GM19328 (cell line): Measurements from ENCODE around the gene ARPC3.
"Not testable (repeated sequence)": the region's sequence is repeated elsewhere in the genome, so short reads cannot be mapped to it uniquely, and the experiment has no call there.

Source experiments
- ATAC-seq: cut with Tn5 transposase; IDR thresholded peaks from one replicate; pipeline ENCODE4 v1.9.1; 2021; ENCODE audit warnings: mild to moderate bottlenecking, moderate library complexity; ENCODE audit not compliant: unreplicated experiment

Gene ARPC3

DNA sequence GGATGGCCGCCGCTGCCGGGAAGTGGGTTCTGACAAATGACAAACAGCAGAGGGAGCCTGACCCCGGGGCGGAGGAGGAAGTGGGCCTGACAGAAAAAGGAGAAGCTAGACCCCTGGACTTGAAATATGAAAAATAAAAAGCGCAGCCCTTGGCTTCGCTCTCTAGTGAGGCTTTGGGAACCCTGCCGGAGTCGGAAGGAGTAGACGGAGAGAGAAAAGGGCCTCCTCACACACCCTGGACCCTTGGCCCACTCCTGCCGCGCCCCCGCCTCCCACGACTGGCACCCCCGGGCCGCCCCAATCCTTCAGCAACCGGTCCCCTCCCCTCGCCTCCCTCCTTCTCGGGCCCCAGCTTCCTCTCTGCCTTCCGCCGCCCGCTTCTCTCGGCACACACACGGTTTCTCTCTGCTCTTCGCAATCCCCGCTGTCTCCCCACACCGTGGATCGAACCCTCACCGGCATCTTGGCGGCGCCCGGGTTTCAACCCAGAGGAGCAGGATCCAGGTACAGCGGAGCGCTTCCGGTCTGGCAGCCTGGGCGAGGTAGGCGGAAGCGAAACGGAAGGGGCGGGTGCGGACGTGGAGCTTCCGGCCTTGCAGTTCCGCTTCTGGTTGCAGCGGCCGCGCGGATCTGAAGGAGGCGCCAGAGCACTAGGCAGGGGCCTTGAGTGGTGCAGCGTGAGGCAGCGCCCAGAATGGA, at the start of gene ARPC3:
Gene ARPC3 (minus strand): TSS at position 539 of the 699 bp plus-strand sequence. CDS start 77 bp downstream, at position 462.
- ATAC-seq = peak; percentile 93

- no peak for ATAC-seq
These were observed 49.0 kb upstream of the ARPC3 start for GRCh38 chr12:110498984-110499706.

DNA sequence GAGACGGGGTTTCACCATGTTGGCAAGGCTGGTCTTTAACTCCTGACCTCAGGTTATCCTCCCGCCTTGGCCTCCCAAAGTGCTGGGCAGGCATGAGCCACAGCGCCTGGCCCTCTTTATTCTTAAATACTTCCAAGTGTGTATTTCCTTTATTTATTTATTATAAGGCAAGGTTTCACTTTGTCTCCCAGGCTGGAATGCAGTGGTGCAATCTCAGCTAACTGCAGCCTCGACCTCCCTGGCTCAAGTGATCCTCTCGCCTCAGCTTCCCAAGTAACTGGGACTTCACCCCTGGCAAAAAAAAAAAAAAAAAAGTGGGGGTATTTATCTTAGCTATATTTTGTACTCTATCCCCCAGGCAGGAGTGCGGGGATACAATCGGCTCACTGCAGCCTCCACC, 25.3 kb upstream of the ARPC3 start:
- ATAC-seq = no peak

DNA sequence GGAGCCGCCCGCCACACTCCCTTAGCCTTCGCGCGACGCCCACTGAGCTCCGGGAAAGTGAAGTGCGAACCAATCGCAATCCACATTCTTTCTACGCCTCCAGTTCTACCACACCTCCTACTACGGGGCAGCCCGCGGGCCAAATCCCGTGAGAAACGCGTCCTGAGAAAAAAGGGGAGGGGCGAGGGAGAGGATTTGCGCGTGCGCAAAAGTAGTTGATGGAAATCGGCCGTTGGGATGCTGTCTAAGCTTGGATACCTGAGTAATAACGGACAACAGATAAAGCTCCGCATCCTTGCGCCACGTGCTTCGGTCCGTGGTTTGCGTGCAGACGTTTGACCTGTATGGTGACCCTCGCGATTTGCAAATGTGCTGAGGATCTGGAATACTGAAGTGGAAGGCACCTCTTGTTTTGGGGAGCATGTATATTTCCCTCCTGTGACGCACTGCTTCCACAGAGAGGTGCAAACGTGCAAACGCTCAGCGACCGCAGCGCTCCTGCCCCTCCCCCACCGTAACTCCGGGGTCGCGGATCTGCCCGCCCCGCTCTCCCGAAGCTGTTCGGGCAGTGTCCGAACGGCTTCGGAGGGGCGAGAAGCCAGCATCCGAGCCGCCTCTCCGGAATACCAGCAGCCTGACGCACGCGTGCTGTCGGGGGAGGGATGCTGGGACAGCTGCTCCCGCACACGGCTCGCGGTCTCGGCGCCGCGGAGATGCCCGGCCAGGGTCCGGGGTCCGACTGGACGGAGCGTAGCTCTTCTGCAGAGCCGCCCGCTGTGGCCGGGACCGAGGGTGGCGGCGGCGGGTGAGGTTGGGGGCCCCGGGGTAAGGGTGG, 18.3 kb upstream of the ARPC3 start, which contains the start of the genes FAM216A and GPN3:
Gene FAM216A (plus strand): TSS at position 632 of the 835 bp plus-strand sequence. CDS start 31 bp downstream, at position 663.
Gene GPN3 (minus strand): TSS at position 44 of the 835 bp plus-strand sequence. CDS start 54 bp downstream, outside the sequence.
- ATAC-seq = peak; percentile 70

GRCh38 chr12:110467847-110468213, 17.7 kb upstream of the ARPC3 start:
- ATAC-seq = no peak

DNA sequence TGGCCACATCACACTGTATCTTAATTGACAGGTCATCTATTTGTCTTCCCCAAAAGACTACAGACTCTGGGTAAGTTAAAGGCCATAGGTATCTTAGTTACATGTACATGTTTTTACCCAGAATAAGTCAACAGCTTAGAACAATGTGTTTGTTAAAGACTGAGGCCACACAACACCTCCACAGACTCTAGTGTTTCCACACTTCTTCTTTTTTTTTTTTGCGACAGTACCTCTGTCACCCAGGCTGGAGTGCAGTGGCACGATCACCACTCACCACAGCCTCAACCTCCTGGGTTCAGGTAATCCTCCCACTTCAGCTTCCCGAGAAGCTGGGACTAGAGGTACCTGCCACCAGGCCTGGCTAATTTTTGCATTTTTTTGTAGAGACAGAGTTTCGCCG, 16.7 kb upstream of the ARPC3 start:
- ATAC-seq = no peak

- ATAC-seq = not testable (repeated sequence)
These were observed 15.6 kb upstream of the ARPC3 start for GRCh38 chr12:110465765-110466164.

DNA sequence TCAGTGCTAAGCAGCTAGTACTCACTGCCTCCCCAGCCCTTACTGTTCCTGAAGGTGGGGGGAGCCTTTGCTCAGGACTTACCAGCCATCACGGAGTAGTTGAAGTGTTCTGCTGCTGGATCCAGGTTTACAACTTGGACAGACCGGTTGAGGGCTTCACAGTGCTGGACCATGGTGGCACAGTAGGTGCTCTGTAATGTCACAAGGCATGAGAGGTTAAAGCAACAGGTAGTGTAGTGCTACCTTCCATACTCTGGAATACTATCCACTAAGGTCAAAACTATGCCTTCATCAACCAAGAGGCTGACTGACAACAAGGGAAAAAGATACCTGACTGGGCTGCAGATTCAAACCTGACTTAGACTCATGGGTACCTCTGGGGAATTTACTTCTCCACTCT, 14.9 kb upstream of the ARPC3 start:
- ATAC-seq = no peak

GRCh38 chr12:110461189-110461588, 11.1 kb upstream of the ARPC3 start:
- ATAC-seq = not testable (repeated sequence)

DNA sequence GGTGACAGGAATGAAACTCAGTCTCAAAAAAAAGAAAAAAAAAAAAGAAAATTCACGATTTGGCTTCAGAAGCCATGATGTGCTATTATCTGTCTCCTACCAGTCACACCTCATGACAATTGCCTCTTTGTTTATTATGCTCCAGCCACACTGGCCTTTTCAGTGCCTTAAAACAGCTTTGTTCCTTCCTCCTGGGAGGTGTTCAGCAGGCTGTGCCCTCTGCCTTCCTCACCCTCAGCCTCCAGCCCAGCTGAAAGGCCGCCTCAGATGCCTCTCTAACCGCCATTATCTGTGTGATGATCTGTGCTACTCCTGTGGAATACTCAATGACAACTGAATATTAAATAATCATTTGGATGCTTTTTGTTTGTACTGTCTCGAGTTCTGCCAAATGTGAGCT, 8.6 kb upstream of the ARPC3 start:
- no peak for ATAC-seq

DNA sequence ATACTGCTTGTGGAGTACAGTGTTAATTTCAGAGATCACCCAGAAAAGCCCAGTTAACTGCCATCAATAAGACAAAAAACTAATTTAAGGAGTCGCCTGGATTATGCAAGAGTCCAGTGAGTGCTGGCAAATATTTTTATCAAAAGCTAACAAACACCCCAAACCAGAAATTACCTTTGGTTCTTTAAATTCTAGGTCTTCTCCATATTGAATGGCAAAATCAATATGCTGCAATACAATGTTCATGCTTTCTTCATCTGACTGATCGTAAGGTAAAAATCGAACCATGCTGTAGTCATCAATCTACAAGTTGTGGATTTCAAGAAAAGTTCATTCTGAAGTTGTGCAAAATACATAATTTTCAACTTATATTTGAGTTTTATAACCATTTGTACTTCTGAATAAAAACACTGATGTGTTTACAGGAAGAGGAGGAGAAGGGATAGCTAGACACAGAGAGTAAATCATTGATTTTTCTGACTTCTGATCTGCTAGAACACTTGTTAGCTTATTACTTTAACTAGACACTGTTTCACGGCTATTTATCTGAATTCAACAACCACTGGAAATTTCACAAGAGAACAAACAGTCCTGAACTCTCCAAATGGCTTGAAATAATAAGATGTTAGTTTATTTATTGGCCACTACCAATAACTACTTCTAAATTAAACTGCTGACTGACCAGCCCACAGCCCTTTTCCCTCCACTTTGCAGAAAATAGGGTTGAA, 3.6 kb upstream of the ARPC3 start:
- no peak for ATAC-seq

DNA sequence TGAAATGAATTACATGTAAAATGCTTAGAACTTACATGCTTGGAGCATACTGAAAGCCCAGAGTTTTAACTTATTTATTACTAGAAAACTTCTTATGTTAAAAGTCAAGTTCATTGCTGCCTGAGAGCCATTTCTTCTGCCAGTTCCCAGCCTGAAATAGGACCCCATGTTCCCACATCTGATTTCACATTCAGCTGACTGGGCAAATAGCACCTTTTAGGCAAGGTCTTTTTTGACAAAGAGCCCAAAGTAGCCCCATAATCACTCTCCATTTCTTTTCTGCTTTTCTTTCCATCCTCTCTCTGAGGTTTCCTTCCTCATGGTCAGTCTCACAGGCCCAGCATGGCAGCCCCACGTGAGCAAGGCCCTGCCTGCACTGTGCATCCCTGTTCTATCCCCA, 1.1 kb upstream of the ARPC3 start:
- no peak for ATAC-seq

DNA sequence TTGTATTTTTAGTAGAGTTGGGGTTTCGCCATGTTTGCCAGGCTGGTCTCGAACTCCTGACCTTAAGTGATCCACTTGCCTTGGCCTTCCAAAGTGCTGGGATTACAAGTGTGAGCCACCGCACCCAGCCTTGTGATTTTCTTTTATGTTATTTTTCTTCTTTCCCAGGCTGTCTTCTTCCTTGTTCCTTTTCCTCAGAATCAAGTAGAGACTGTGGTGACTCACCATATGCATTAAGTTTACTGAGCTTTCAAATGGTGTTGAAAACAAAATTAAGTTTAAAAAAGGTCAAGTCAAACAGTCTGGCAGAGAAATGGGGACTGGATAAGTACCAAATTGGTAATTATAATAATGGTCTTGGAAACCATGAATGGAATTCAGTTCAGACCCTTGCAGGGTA, 5.7 kb downstream of the ARPC3 start:
- no peak for ATAC-seq

- no peak for ATAC-seq
These were observed 13.9 kb downstream of the ARPC3 start for GRCh38 chr12:110436231-110436630.

DNA sequence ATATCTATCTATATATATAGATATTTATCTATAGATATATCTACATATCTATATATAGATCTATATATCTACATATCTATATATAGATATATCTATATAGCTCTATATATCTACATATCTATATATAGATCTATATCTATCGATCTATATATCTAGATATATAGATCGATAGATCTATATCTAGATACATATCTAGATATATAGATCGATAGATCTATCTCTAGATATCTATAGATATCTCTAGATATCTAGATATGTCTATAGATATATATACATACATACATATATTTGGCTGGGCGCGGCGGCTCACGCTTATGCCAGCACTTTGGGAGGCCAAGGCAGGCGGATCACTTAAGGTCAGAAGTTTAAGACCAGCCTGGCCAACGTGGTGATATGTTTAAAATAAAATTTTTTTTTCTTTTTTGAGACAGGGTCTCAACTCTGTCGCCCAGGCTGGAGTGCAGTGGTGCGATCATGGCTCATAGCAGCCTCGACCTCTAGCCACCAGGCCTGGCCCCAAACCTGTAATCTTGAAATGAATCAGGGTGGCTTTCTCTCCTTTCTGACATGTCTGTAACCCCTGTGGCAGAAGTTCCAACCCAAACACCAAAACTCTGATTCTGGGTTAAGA, 18.1 kb downstream of the ARPC3 start:
- no peak for ATAC-seq

DNA sequence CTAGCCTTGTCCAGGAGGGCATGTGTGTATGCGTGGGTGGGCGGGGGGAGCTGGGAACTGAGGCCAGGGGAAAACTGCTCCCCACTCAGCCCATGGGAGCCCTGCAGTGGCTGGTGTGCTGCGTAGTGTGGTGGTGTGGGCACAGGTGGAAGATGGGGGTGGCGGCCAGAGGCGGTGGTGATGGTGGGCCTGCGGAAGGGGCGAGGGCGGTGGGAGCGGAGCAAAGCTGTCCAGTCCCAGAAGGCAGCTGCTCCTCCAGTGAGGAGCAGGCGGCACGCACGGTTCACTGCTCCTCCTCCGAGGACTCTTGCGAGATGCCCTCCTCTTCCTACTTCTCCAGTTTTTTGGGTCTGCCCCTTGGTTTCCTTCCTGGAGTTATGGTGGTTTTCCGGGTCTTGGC, 20.5 kb downstream of the ARPC3 start:
- ATAC-seq = not testable (repeated sequence)

- no peak for ATAC-seq
These were observed 23.7 kb downstream of the ARPC3 start for GRCh38 chr12:110426406-110426805.

- ATAC-seq = no peak
These were observed 25.9 kb downstream of the ARPC3 start for GRCh38 chr12:110424237-110424636.

DNA sequence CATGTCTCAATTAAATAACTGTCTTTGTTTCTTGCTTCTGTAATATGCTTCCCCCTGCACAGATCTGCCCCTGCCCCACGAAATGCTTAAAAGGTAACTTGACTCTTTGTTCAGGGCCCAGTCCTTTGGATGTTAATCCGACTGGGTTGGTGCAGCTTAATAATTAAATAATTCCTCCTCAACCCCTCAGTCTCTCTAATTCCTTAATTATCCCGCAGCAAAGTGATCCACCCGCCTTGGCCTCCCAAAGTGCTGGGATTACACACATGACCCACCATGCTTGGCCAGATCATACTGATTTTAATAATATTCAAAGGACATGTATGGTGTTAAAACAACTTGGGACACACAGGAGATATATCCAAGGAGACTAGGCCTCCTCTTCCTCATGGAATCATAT, 28.4 kb downstream of the ARPC3 start:
- no peak for ATAC-seq

DNA sequence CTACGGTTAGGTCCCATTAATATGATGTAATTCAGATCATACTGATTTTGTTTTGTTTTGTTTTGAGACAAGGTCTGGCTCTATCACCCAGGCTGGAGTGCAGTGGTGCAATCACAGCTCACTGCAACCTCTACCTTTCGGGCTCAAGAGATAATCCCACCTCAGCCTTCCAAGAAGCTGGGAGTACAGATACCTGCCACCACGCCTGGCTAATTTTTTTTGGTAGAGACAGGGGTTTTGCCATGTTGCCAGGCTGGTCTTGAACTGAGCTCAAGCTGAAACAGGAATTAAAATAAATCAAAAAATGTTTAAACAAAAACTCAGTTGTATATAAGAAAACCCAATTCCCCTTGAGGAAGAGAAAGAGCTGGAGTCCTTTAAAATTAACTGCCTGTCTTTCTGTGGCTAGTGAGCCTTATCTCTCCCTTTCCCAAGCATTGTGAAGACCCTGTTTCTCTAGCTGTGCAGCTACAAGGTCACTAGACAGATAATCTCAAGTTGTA, 28.9 kb downstream of the ARPC3 start:
- ATAC-seq = no peak
